ENCODE data around the gene MAML1. TPM values are rescaled to one million over a fixed set of nuclear protein-coding genes. Genes with fewer than 3 reads are reported as not detected.

MAML1 gene
- total RNA-seq, 1 donor from 2014 or later: 11.8 TPM

DNA sequence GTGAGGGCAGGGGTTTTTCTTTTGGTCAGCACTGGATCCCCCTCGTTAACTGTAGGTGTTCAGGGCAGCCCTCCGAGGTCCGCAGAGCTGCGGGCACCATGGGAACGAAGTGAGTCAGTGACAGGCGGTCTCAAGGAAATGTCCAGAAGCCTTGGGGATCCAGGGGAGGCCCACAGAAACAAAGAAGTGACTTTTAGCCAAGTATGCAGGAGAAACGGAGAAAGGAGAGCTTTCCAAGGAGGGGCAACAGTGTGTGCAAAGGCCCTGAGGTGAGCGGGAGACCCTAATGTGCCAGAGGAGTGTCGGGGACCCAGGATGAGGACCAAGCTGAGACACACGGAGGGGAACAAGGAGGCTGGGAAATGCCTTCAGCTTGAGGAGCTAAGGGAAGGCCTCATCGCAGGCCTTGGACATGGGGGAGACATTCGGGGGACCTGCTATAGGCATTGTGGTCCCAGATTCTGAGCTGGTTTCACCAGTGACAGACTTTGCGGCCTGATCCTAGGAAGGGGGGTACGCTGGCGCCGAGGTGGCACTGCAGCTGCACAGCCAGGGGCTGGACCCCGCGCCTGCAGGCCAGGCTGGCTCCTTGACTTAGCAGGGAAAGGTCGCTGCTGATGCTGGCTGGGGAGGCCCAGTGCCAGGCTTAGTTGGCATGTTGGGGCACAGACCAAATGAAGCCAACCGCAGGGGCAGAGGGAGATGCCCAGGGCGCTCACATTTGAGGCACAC, 64.4 kb downstream of the MAML1 start:
- TF ChIP-seq, protein P1, sequence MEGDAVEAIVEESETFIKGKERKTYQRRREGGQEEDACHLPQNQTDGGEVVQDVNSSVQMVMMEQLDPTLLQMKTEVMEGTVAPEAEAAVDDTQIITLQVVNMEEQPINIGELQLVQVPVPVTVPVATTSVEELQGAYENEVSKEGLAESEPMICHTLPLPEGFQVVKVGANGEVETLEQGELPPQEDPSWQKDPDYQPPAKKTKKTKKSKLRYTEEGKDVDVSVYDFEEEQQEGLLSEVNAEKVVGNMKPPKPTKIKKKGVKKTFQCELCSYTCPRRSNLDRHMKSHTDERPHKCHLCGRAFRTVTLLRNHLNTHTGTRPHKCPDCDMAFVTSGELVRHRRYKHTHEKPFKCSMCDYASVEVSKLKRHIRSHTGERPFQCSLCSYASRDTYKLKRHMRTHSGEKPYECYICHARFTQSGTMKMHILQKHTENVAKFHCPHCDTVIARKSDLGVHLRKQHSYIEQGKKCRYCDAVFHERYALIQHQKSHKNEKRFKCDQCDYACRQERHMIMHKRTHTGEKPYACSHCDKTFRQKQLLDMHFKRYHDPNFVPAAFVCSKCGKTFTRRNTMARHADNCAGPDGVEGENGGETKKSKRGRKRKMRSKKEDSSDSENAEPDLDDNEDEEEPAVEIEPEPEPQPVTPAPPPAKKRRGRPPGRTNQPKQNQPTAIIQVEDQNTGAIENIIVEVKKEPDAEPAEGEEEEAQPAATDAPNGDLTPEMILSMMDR (conservative IDR thresholded peaks at IDR 0.05; ENCODE audit: low read depth, low read length): no peak
- no peak for DNase-seq (ENCODE audit: low read depth)
- H3K4me3 ChIP-seq (ENCODE audit: low read depth, low read length): peak overlapping the region; percentile 61

DNA sequence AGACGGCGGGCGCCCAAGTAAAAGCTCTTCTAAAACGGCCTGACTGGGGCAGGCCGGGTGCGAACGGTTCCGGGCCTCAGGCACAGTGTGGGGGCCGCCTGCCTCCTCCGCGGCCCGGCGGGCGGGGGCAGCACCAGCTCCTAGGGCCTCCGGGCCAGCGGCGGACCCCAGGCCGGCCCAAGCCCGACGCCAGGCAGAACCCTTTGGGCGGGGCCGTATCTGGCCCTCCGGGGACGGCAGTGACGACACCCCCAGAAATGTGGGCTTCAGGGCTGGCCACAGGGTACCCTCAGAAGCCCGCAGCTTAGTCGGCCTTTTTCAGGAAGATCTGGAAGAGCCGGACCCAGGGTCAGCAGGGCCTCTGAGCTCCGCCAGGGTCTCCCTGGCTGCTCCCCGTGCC, 65.1 kb downstream of the MAML1 start:
- no peak overlapping the region for H3K4me3 ChIP-seq (ENCODE audit: low read depth, low read length)
- TF ChIP-seq, protein P1 (conservative IDR thresholded peaks at IDR 0.05; ENCODE audit: low read depth, low read length): no peak
- DNase-seq (ENCODE audit: low read depth): no peak

DNA sequence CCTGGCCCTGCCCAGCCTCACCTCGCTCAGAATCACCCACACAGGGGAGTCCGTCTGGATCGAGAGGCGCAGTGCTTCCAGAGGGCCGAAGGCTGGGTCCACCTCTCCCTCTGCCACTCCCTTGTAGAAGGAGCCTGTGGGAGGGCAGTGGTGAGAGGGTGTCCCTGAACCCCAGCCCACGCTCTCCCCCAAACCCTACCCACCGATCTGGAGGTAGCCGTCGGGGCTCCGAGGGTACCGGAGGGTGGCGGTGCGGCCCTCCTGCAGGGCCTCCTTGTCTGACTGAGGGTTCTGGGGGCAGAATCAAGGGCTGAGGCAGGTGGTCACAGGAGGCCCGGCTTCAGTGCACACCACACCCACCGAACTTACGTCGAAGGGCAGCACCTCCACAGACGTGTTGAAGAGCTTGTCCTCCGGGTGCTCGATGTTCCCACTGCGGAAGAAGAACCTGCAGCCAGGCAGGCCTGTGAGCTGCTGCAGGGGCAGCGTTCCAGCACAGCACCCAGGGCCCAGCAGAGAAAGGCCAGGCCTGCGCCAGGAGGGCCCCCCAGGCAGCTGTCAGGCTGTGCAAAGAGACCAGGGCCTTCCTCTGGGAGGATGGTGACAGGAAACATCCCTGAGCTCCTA, 65.6 kb downstream of the MAML1 start:
- DNase-seq (ENCODE audit: low read depth): no peak
- no peak overlapping the region for H3K4me3 ChIP-seq (ENCODE audit: low read depth, low read length)
- TF ChIP-seq, protein P1 (conservative IDR thresholded peaks at IDR 0.05; ENCODE audit: low read depth, low read length): no peak

DNA sequence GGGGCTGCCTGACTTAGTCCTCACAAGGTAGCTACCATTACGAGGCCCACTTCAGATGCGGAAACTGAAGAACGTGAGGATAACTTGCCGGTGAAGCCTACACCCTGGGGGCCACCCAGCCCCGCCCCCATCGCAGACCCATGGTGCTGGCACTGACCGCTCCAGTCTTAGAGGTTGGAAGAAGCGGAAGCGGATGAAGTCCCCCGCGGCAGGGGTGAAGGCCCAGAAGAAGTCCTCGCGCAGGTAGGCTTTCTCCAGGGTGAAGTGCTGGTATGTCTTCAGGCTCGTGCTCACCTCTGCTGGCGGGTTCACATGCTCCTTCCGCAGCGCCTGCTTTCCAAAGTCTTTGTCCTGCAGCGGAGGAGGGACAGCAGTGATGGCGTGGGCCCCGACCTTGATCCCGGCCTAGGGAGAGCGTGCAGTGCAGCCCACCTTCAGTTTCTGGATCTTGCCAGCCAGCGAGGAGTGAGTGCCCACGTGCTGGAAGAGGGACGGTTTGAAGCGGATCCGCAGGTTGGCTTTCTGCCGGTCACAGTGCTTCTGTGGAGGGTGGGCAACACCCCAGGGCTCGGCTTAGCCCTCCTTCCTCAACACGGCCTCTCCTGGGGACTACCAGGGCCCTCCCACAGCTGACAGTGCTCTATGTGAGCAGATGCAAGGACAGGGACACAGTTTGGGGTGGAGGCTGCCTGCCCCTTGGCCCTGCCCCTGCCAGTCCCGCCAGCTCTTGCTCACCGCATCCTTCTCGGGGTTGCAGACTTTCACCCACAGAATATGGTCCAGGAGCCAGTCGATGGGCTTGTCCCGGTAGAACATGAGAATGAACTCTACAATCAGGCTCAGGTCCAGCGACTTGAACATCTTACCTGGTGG, 66.4 kb downstream of the MAML1 start:
- no peak overlapping the region for H3K4me3 ChIP-seq (ENCODE audit: low read depth, low read length)
- DNase-seq (ENCODE audit: low read depth): no peak
- TF ChIP-seq, protein P1 (conservative IDR thresholded peaks at IDR 0.05; ENCODE audit: low read depth, low read length): no peak

DNA sequence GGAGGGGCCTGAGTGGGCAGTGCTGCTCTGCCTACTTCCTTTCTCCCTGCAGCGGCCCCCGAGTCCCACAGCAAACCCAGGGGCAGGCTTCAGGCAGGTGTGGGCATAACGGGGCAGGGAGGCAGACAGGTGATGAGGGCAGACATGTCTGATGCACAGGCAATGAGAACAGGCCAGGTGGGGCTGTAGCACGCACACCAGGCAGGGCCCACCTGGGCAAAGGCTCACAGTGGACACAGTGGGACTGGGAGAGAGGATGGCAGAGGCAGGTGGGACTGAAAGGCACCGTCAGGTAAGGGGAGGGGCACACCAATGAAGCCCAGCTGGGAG, 67.0 kb downstream of the MAML1 start:
- TF ChIP-seq, protein P1 (conservative IDR thresholded peaks at IDR 0.05; ENCODE audit: low read depth, low read length): no peak

DNA sequence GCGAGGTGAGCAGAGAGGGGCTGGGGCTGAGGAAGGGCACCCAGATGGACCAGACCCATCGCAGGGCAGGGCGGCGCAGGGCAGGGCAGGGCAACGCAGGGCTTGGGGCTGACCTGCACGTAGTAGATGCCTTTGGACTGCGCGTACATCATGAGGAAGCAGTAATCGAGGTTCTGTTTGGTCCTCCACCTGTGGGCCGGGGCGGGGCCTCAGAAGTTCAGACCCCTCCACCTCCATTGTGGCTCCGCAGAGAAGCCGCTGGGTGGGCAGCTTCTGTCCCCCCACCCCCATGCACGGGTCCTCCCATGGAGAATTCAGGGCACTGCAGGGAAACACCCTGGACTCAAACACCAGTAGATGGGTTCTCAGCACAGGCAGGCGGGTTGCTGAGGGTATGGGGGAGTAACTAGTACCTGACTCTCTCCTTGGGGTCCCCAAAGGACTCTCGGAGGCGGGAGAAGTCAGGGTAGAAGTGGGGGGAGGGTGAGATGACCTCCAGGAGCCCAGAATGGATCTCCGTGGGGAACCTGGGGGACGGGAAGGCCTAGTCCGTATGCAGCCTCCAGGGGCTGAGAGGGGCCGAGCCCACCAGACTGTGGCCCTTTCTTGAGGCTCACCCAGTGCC, 67.6 kb downstream of the MAML1 start:
- no peak overlapping the region for H3K4me3 ChIP-seq (ENCODE audit: low read depth, low read length)
- DNase-seq (ENCODE audit: low read depth): no peak
- TF ChIP-seq, protein P1 (conservative IDR thresholded peaks at IDR 0.05; ENCODE audit: low read depth, low read length): no peak

More for the DNA sequence above, 67.0 kb downstream of the MAML1 start:
- H3K4me3 ChIP-seq (ENCODE audit: low read depth, low read length): no peak overlapping the region
- no peak for DNase-seq (ENCODE audit: low read depth)

Data from epithelial cell of proximal tubule (primary cell).